IMR-90 (cell line): ENCODE results near the gene MTFR1L. TPM values are rescaled to one million over a fixed set of nuclear protein-coding genes. Genes with fewer than 3 reads are reported as not detected.

Experiments used
- ATAC-seq: fragments of 200-7000 bp; cut with Tn5 transposase; 2 replicates; pipeline ENCODE4 v1.9.1; 2020; ENCODE audit warnings: low read depth, mild to moderate bottlenecking, moderate library complexity
- BruUV-seq: library from RNA; stranded (reverse); fragments of 400-500 nt; replicated peaks from 2 replicates; lab custom pipeline; 2021; lab: Mats Ljungman, UMichigan
- CTCF ChIA-PET: fragments of 300-600 bp; formaldehyde crosslinking; extraction: SDS; loops from one replicate; lab custom pipeline; 2021; ENCODE audit warnings: antibody characterized with exemption; lab: Yijun Ruan, JAX
- POLR2A ChIA-PET: fragments of 300-600 bp; sonication (Branson Sonifier 250); formaldehyde crosslinking; loops from one replicate; lab custom pipeline; 2022; ENCODE audit warnings: antibody characterized with exemption; ENCODE audit not compliant: unreplicated experiment; lab: Charles Lee
- DNase-seq: peaks from one replicate; pipeline ENCODE4 v3.0.0; 2013
- H2AFZ ChIP-seq: replicated peaks from 2 replicates; pipeline ENCODE3; 2013; ENCODE audit warnings: low read length, mild to moderate bottlenecking; ENCODE audit not compliant: poor library complexity
- H2AK5ac ChIP-seq: 2 replicates; pipeline ENCODE4 v1.6.1; 2013; ENCODE audit warnings: low read depth, low read length, inconsistent platforms
- H2AK9ac ChIP-seq: replicated peaks from 2 replicates; pipeline ENCODE3; 2013; ENCODE audit warnings: mild to moderate bottlenecking, low read depth, low read length, moderate library complexity; ENCODE audit not compliant: poor library complexity
- H2BK120ac ChIP-seq: 2 replicates; pipeline ENCODE4 v1.6.1; 2013; ENCODE audit warnings: low read depth, low read length, inconsistent platforms
- H2BK15ac ChIP-seq: 3 replicates; pipeline ENCODE4 v1.6.1; 2013; ENCODE audit warnings: low read depth, low read length, inconsistent platforms
- H2BK20ac ChIP-seq: 2 replicates; pipeline ENCODE4 v1.6.1; 2013; ENCODE audit warnings: low read depth, mild to moderate bottlenecking, inconsistent platforms, low read length, moderate library complexity
- H2BK5ac ChIP-seq: 2 replicates; pipeline ENCODE4 v1.6.1; 2013; ENCODE audit warnings: mild to moderate bottlenecking, low read depth, low read length, inconsistent platforms; ENCODE audit not compliant: poor library complexity, severe bottlenecking
- H3K14ac ChIP-seq: replicated peaks from 2 replicates; pipeline ENCODE4 v1.6.1; 2013; ENCODE audit warnings: low read depth, low read length, inconsistent platforms
- H3K18ac ChIP-seq: 2 replicates; pipeline ENCODE4 v1.6.1; 2013; ENCODE audit warnings: low read depth, low read length, control low read depth
- H3K23ac ChIP-seq: 2 replicates; pipeline ENCODE4 v1.6.1; 2013; ENCODE audit warnings: low read depth, low read length, inconsistent platforms
- H3K27ac ChIP-seq: 2 replicates; pipeline ENCODE4 v1.5.1; 2013; ENCODE audit warnings: mild to moderate bottlenecking, control low read depth, low read length; ENCODE audit not compliant: insufficient read depth
- H3K27me3 ChIP-seq: 2 replicates; pipeline ENCODE4 v1.6.1; 2013; ENCODE audit warnings: low read length; ENCODE audit not compliant: control insufficient read depth, insufficient read depth
- H3K36me3 ChIP-seq: 2 replicates; pipeline ENCODE4 v1.6.1; 2013; ENCODE audit warnings: low read length, mixed read lengths; ENCODE audit not compliant: control insufficient read depth, insufficient read depth
- H3K4ac ChIP-seq: 2 replicates; pipeline ENCODE4 v1.6.1; 2013; ENCODE audit warnings: low read depth, low read length, inconsistent platforms
- H3K4me1 ChIP-seq: 2 replicates; pipeline ENCODE4 v1.6.1; 2013; ENCODE audit warnings: low read length, mixed read lengths; ENCODE audit not compliant: control insufficient read depth, insufficient read depth
- H3K4me2 ChIP-seq: 2 replicates; pipeline ENCODE4 v1.6.1; 2013; ENCODE audit warnings: low read depth, mild to moderate bottlenecking, control low read depth, low read length, moderate library complexity
- H3K4me3 ChIP-seq: 2 replicates; pipeline ENCODE4 v1.5.1; 2013; ENCODE audit warnings: low read depth, mild to moderate bottlenecking, control low read depth, low read length, moderate library complexity; ENCODE audit not compliant: insufficient read depth
- H3K56ac ChIP-seq: 2 replicates; pipeline ENCODE4 v1.6.1; 2013; ENCODE audit warnings: low read length, inconsistent platforms; ENCODE audit not compliant: insufficient read depth; ENCODE audit errors: extremely low read depth
- H3K79me1 ChIP-seq, 2 experiments: 2 replicates each; pipeline ENCODE4 v1.6.1; 2013; ENCODE audit warnings: low read length in 2 of 2, inconsistent platforms in 1 of 2, low read depth in 1 of 2
- H3K9ac ChIP-seq: 2 replicates; pipeline ENCODE4 v1.6.1; 2013; ENCODE audit warnings: low read depth, low read length, control low read depth
- H3K9me1 ChIP-seq: 2 replicates; pipeline ENCODE4 v1.6.1; 2013; ENCODE audit warnings: low read length, inconsistent platforms; ENCODE audit not compliant: insufficient read depth
- H3K9me3 ChIP-seq: 2 replicates; pipeline ENCODE4 v1.6.1; 2013; ENCODE audit warnings: low read length; ENCODE audit not compliant: control insufficient read depth, insufficient read depth
- H4K20me1 ChIP-seq: 2 replicates; pipeline ENCODE4 v1.6.1; 2013; ENCODE audit warnings: low read length, inconsistent platforms; ENCODE audit not compliant: insufficient read depth
- H4K5ac ChIP-seq: 2 replicates; pipeline ENCODE4 v1.6.1; 2013; ENCODE audit warnings: mild to moderate bottlenecking, low read depth, low read length, control low read depth
- H4K8ac ChIP-seq, 2 experiments: 2 replicates each; pipeline ENCODE4 v1.6.1; 2013; ENCODE audit warnings: low read depth in 2 of 2, low read length in 2 of 2, control low read depth in 1 of 2, inconsistent platforms in 1 of 2
- H4K91ac ChIP-seq: 2 replicates; pipeline ENCODE4 v1.6.1; 2013; ENCODE audit warnings: low read depth, low read length, inconsistent platforms; ENCODE audit not compliant: insufficient read depth
- NFE2L2 ChIP-seq: fragments of 150-350 bp; IDR thresholded peaks from 2 replicates; pipeline ENCODE4 v1.6.1; 2016; ENCODE audit warnings: low read depth, mild to moderate bottlenecking, low read length
- WGBS, 2 experiments: methylation state at CpG; one replicate each; pipeline versions ENCODE4 v1.1.5 to v1.1.7; 2013; ENCODE audit warnings: missing lambda C conversion rate in 2 of 2; ENCODE audit not compliant: insufficient read length in 1 of 2; ENCODE audit errors: extremely low coverage in 2 of 2; 5-methylcytosine and 5-hydroxymethylcytosine counted together
- dilution Hi-C: fragments of 300-500 bp; cut with HindIII; formaldehyde crosslinking; loops from one replicate; pipeline ENCODE4 v1.14.3; 2018; ENCODE audit warnings: low sequenced_read_pairs; ENCODE audit not compliant: unreplicated experiment
- in situ Hi-C: fragments of 300-500 bp; cut with MboI; formaldehyde crosslinking; loops from 3 replicates; pipeline ENCODE4 v1.14.3; 2019; ENCODE audit warnings: low sequenced_read_pairs, inconsistent platforms, mixed read lengths
- intact Hi-C: fragments of 100-400 bp; cut with micrococcal nuclease; formaldehyde crosslinking; loops from 2 replicates; pipeline ENCODE4 v1.10.0; 2022
- polyA plus RNA-seq, 3 experiments: library from polyadenylated mRNA; depleted of rRNA; stranded (reverse); fragments of >200 nt; gene quantifications; 2 replicates each; pipeline ENCODE4 v1.2.3, GENCODE V29; 2012; ENCODE audit warnings: low replicate concordance in 1 of 3
- total RNA-seq: library from RNA; depleted of rRNA; stranded (reverse); fragments of >200 nt; gene quantifications from 2 replicates; pipeline ENCODE4 v1.2.3, GENCODE V29; 2012

MTFR1L gene
- total and polyA plus RNA-seq, 2 of the 4 experiments (the other 2 are of a cell fraction) = 69.1 to 69.7 TPM

GRCh38 chr1:25807480-25808390, 12.0 kb upstream of the MTFR1L start:
- peaks cover 13 to 30% of the 10 kb centered on the region in 2 experiments for H3K79me1 ChIP-seq
- in situ Hi-C loops = loop anchor here (25.0 kb wide), 2 partner anchors 395 to 570 kb away; partner anchors contain the start of genes RHCE, RSRP1 and SYF2
- peaks cover 2% of the 10 kb centered on the region; the same call in 1 of the 2 replicates for H3K9me1 ChIP-seq
- H4K20me1 ChIP-seq = peaks cover 24% of the 10 kb centered on the region
- H3K18ac ChIP-seq = no peak overlapping the region
- no peak overlapping the region for H4K8ac ChIP-seq
- H2BK120ac ChIP-seq = no peak overlapping the region
- dilution Hi-C loops = no loop called here
- no peak overlapping the region for H3K14ac ChIP-seq
- no peak overlapping the region for H2AFZ ChIP-seq
- no peak overlapping the region for H4K91ac ChIP-seq
- no peak overlapping the region for H3K9ac ChIP-seq
- H3K4me2 ChIP-seq = no peak overlapping the region
- peak overlapping the region; percentile 3 for H2AK9ac ChIP-seq
- ChIA-PET POLR2A (interaction anchor here (0.6 kb wide), 1 partner anchor 96 kb away, joined by 3 read pairs; no protein-coding TSS in a partner anchor), CTCF (no interaction called here)
- no TSS peak for BruUV-seq
- H3K4me3 ChIP-seq = no peak overlapping the region
- ATAC-seq (no peak), DNase-seq (no peak)
- 70% methylated on average over 7 of the region's 20 CpGs; no CpG with 5 or more reads in 1 of the 2 experiments for WGBS, 2 experiments
- no peak overlapping the region for H3K56ac ChIP-seq
- H3K27ac ChIP-seq = no peak overlapping the region
- H2BK15ac ChIP-seq = no peak overlapping the region
- H2BK5ac ChIP-seq = no peak overlapping the region
- intact Hi-C loops = no loop called here
- no peaks in the 10 kb centered on the region for H3K9me3 ChIP-seq
- H2AK5ac ChIP-seq = no peak overlapping the region
- H4K5ac ChIP-seq = no peak overlapping the region
- TF ChIP-seq NFE2L2 = no peak
- H3K27me3 ChIP-seq = no peaks in the 10 kb centered on the region
- peaks cover 6% of the 10 kb centered on the region for H3K4me1 ChIP-seq
- H3K36me3 ChIP-seq = peaks cover 45% of the 10 kb centered on the region; the same call in 1 of the 2 replicates
- no peak overlapping the region for H2BK20ac ChIP-seq
- no peak overlapping the region for H3K23ac ChIP-seq
- no peak overlapping the region for H3K4ac ChIP-seq
